Measurements from ENCODE around the gene GUCD1.

GUCD1 gene

GRCh38 chr22:24498824-24499223 lies 56.1 kb downstream of the GUCD1 start:
- no peaks in the 10 kb centered on the region for H3K36me3 Mint-ChIP-seq
- no peak overlapping the region for H3K27ac Mint-ChIP-seq
- peaks cover 23% of the 10 kb centered on the region for H3K4me1 Mint-ChIP-seq (ENCODE audit: low read depth)
- no peaks in the 10 kb centered on the region for H3K27me3 Mint-ChIP-seq
- H3K9me3 Mint-ChIP-seq (ENCODE audit: low read depth), result no peaks in the 10 kb centered on the region
- H3K4me3 Mint-ChIP-seq, result no peak overlapping the region

GRCh38 chr22:24497841-24498258 lies 57.1 kb downstream of the GUCD1 start:
- no peaks in the 10 kb centered on the region for H3K36me3 Mint-ChIP-seq
- no peak overlapping the region for H3K4me3 Mint-ChIP-seq
- H3K27me3 Mint-ChIP-seq, result no peaks in the 10 kb centered on the region
- no peak overlapping the region for H3K27ac Mint-ChIP-seq
- H3K9me3 Mint-ChIP-seq (ENCODE audit: low read depth), result no peaks in the 10 kb centered on the region
- peaks cover 17% of the 10 kb centered on the region for H3K4me1 Mint-ChIP-seq (ENCODE audit: low read depth)

GRCh38 chr22:24496661-24497060 lies 58.3 kb downstream of the GUCD1 start:
- Mint-ChIP-seq H3K27ac (no peak overlapping the region), H3K9me3 (ENCODE audit: low read depth) (no peaks in the 10 kb centered on the region), H3K4me1 (ENCODE audit: low read depth) (peaks cover 17% of the 10 kb centered on the region), H3K27me3 (peaks cover 4% of the 10 kb centered on the region), H3K4me3 (no peak overlapping the region), H3K36me3 (peaks cover 4% of the 10 kb centered on the region)

DNA sequence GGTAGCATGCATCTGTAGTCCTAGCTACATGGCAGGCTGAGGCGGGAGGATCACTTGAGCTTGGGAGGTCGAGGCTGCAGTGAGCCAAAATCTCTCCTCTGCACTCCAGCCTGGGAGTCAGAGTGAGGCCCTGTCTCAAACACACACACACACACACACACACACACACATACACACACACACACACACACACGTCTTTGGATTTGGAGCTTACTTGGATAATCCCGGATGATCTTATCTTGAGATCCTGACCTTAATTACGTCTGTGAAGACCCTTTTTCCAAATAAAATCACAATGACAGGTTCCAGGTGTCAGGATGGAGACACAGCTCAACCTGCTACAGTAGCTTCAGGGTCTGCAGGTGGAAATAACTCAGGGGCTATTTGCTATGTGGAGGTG lies 58.7 kb downstream of the GUCD1 start:
- H3K27ac Mint-ChIP-seq, result no peak overlapping the region
- no peaks in the 10 kb centered on the region for H3K9me3 Mint-ChIP-seq (ENCODE audit: low read depth)
- H3K36me3 Mint-ChIP-seq, result peaks cover 4% of the 10 kb centered on the region
- H3K4me3 Mint-ChIP-seq, result no peak overlapping the region
- H3K27me3 Mint-ChIP-seq, result peaks cover 4% of the 10 kb centered on the region
- H3K4me1 Mint-ChIP-seq (ENCODE audit: low read depth), result peaks cover 17% of the 10 kb centered on the region

- Mint-ChIP-seq H3K27ac (no peak overlapping the region), H3K9me3 (ENCODE audit: low read depth) (no peaks in the 10 kb centered on the region), H3K36me3 (peaks cover 4% of the 10 kb centered on the region), H3K27me3 (peaks cover 4% of the 10 kb centered on the region), H3K4me3 (no peak overlapping the region), H3K4me1 (ENCODE audit: low read depth) (peaks cover 17% of the 10 kb centered on the region)
These were observed 59.6 kb downstream of the GUCD1 start for GRCh38 chr22:24495365-24495675.

DNA sequence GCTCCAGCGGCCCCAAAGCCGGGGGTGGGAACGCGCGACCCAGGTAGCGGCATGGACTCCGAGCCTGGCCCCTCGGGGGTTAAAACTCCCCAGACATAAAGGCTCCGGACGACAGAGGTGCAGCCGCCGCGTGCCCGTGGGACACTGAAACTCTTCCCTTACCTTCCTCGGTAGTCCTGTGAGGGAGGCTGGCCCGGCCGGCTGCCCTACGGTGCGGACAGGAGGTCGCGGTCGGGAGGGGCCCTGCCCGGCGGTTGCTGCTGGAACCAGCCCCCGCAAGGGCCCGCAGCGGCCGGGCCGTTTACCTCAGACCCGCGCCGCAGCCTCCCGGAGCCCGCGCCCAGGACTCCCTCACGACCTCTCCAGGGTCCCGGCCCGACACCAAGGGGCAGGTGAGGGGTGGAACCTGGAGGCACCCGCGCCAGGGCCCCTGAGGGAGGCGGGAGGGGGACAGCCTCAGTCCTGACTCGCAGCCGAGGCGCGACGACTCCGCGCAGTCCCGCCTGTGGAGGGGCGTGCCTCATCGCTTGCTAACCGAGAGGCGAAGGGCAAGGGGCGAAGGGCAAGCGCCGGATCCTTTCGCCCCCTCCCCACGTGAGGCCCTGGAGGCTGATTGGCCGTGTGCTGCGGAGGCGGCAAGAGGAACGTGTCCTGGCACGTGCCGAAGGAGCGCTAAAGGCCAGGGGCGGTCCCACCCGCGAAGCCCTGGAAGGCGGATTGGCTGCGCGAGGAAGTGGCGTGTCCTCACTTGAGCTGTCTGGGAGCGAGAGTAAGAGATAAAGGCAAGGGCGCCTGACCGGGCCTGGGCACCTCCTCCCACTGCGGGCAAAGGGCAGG lies 60.2 kb downstream of the GUCD1 start, which contains the start of gene UPB1:
Gene UPB1, plus strand, starts transcription at position 805 of the 837 bp plus-strand sequence. CDS start 72 bp downstream, outside the sequence.
- H3K27me3 Mint-ChIP-seq, result peaks cover 4% of the 10 kb centered on the region
- H3K4me1 Mint-ChIP-seq (ENCODE audit: low read depth), result peaks cover 17% of the 10 kb centered on the region
- H3K27ac Mint-ChIP-seq, result no peak within 1 kb of the TSS
- H3K36me3 Mint-ChIP-seq, result peaks cover 4% of the 10 kb centered on the region
- H3K4me3 Mint-ChIP-seq, result no peak within 1 kb of the TSS
- H3K9me3 Mint-ChIP-seq (ENCODE audit: low read depth), result no peaks in the 10 kb centered on the region

GRCh38 chr22:24494167-24494527 lies 60.8 kb downstream of the GUCD1 start:
- Mint-ChIP-seq H3K4me1 (ENCODE audit: low read depth) (peaks cover 17% of the 10 kb centered on the region), H3K9me3 (ENCODE audit: low read depth) (no peaks in the 10 kb centered on the region), H3K27me3 (peaks cover 4% of the 10 kb centered on the region), H3K36me3 (peaks cover 4% of the 10 kb centered on the region), H3K4me3 (no peak overlapping the region), H3K27ac (no peak overlapping the region)

- H3K9me3 Mint-ChIP-seq (ENCODE audit: low read depth), result no peaks in the 10 kb centered on the region
- peaks cover 4% of the 10 kb centered on the region for H3K27me3 Mint-ChIP-seq
- no peak overlapping the region for H3K27ac Mint-ChIP-seq
- no peak overlapping the region for H3K4me3 Mint-ChIP-seq
- H3K36me3 Mint-ChIP-seq, result peaks cover 4% of the 10 kb centered on the region
- peaks cover 2% of the 10 kb centered on the region for H3K4me1 Mint-ChIP-seq (ENCODE audit: low read depth)
These were observed 62.5 kb downstream of the GUCD1 start for GRCh38 chr22:24492391-24492790.
